B cell (primary cell): Measurements from ENCODE around the gene MRPL53.

Experiments
- EZH2 ChIP-seq: IDR thresholded peaks from 2 replicates; pipeline ENCODE4 v1.6.1; 2012; ENCODE audit warnings: borderline replicate concordance, low read depth, mild to moderate bottlenecking, moderate library complexity, low read length; ENCODE audit not compliant: insufficient read depth, poor library complexity, severe bottlenecking
- TF ChIP-seq, protein P1 (sequence below): fragments of 200-600 bp; IDR thresholded peaks from one replicate; pipeline ENCODE4 v1.8.0; 2022; ENCODE audit warnings: antibody characterized with exemption, mild to moderate bottlenecking

DNA sequence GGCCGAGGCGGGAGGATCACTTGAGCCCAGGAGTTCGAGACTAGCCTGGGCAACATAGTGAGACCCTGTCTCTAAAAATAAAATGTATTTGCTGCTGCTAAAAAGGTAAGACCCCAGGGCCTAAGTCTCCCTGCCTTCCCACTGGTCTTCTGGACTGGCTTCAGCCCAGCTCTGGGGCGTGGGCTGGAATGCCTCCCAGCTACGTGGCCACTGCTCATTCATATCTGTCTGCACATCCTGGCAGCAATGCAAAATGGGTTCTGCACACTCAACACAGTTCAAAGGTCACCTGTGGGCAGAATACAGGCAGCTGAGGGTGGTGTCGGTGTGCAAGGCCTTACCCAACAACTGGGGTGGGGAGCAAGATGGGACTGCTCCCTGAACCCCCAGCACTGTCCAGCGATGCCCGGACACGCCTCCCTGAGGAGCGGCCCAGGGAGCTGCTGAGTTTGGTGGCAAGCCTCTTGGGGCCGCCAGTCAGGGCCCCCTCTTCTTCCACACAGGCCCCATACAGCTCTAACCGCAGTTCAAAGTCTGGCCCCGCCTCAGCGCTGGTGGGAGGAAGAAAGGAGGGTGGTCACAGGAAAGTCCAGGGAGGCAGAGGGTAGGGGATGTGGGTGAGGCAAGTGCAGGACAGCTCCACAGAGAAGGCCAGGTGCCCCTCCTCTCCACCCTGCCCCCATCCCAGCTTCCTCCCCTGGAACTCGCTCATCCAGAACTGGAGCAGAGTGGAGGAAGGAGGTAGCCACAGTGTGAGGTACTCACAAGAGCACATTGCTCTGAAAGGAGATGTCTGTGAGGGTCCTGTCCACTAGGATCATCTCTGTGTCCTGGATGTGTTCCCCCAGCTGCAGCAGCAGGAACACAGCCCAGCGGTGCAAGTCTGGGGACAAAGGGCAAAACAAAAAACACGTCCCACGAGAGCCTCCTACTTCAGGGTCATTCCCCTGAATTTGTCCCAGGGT, 42.7 kb downstream of the MRPL53 start:
- TF ChIP-seq, protein P1, sequence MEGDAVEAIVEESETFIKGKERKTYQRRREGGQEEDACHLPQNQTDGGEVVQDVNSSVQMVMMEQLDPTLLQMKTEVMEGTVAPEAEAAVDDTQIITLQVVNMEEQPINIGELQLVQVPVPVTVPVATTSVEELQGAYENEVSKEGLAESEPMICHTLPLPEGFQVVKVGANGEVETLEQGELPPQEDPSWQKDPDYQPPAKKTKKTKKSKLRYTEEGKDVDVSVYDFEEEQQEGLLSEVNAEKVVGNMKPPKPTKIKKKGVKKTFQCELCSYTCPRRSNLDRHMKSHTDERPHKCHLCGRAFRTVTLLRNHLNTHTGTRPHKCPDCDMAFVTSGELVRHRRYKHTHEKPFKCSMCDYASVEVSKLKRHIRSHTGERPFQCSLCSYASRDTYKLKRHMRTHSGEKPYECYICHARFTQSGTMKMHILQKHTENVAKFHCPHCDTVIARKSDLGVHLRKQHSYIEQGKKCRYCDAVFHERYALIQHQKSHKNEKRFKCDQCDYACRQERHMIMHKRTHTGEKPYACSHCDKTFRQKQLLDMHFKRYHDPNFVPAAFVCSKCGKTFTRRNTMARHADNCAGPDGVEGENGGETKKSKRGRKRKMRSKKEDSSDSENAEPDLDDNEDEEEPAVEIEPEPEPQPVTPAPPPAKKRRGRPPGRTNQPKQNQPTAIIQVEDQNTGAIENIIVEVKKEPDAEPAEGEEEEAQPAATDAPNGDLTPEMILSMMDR: no peak
- no peak for TF ChIP-seq EZH2
